ENCODE results near the gene CCR6. TPM values are rescaled to one million over a fixed set of nuclear protein-coding genes. Genes with fewer than 3 reads are reported as not detected.

Gene CCR6
- total and polyA plus RNA-seq, 2 of the 13 experiments (the other 11 are each of a cell fraction or from before 2014, with no cell fraction given) = 4.5 to 8.7 TPM

GRCh38 chr6:167130712-167131684 lies 8.1 kb downstream of the CCR6 start (continued):
- TF ChIP-seq REST (IDR thresholded peaks at IDR 0.05; ENCODE audit: borderline replicate concordance in 1 of 2, low read depth in 1 of 2, low read length in 2 of 2) (peak in 1 of 2 experiments; percentile 62; a peak in 1 of 4 replicates), KDM5A (IDR thresholded peaks at IDR 0.05; ENCODE audit: borderline replicate concordance, low read length) (no peak), E2F5 (CRISPR knock-in tag; conservative IDR thresholded peaks at IDR 0.05) (no peak), ZNF792 (CRISPR knock-in tag; IDR thresholded peaks at IDR 0.05) (peak; percentile 34; the same call in 1 of the 2 replicates), SNAPC5 (CRISPR knock-in tag; IDR thresholded peaks at IDR 0.05; ENCODE audit: borderline replicate concordance) (no peak), MAX (IDR thresholded peaks at IDR 0.05) (peak; percentile 93), ZBTB20 (CRISPR knock-in tag; IDR thresholded peaks at IDR 0.05; ENCODE audit: borderline replicate concordance, low read depth) (peak; percentile 39; the same call in 1 of the 2 replicates), MBD4 (IDR thresholded peaks at IDR 0.05; ENCODE audit: borderline replicate concordance, low read length) (no peak; the same call in 1 of the 2 replicates), ZNF547 (CRISPR knock-in tag; IDR thresholded peaks at IDR 0.05) (0 out of 2 replicates have a peak, but pooled peaks have one; percentile 33), HIC2 (CRISPR knock-in tag; IDR thresholded peaks at IDR 0.05; ENCODE audit: low read depth) (peak; percentile 74; the same call in 1 of the 2 replicates), RELA (CRISPR knock-in tag; IDR thresholded peaks at IDR 0.05) (no peak), CBX2 (IDR thresholded peaks at IDR 0.05; ENCODE audit: low read depth, low read length) (no peak), CBX2 (CRISPR knock-in tag; IDR thresholded peaks at IDR 0.05; ENCODE audit: low read depth) (peak; percentile 73; the same call in 1 of the 2 replicates), ARNTL (CRISPR knock-in tag; IDR thresholded peaks at IDR 0.05) (peak; percentile 85), SKIL (CRISPR knock-in tag; IDR thresholded peaks at IDR 0.05; ENCODE audit: borderline replicate concordance) (peak; percentile 97), HNRNPUL1 (IDR thresholded peaks at IDR 0.05; ENCODE audit: low read depth, low read length) (no peak), HES4 (CRISPR knock-in tag; IDR thresholded peaks at IDR 0.05; ENCODE audit: borderline replicate concordance) (no peak), MATR3 (CRISPR knock-in tag; IDR thresholded peaks at IDR 0.05) (no peak), MIER2 (CRISPR knock-in tag; IDR thresholded peaks at IDR 0.05) (peak; percentile 49; the same call in 1 of the 2 replicates)

Measured in HepG2 (cell line).